ENCODE results near the gene PLA2R1.

DNA sequence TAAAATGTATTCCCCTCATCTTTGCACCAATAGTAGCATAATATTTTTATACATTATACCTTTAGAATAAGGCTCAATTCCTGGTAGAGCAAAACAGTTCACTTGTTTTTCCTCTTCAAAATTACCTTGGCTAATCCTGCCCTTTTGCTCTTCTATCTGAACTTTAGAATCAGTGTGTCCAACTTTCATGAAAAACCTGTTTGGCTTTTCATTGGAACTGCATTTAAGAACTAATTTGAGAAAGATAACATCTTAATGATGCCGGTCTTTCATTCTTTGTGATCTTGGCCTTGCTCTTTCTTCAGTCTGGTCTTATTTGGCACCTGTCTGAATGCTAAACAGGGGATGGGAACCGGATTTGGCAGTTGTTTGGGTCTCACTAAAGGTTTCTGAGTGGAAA lies 151.5 kb downstream of the PLA2R1 start:
- TF ChIP-seq, protein P1, sequence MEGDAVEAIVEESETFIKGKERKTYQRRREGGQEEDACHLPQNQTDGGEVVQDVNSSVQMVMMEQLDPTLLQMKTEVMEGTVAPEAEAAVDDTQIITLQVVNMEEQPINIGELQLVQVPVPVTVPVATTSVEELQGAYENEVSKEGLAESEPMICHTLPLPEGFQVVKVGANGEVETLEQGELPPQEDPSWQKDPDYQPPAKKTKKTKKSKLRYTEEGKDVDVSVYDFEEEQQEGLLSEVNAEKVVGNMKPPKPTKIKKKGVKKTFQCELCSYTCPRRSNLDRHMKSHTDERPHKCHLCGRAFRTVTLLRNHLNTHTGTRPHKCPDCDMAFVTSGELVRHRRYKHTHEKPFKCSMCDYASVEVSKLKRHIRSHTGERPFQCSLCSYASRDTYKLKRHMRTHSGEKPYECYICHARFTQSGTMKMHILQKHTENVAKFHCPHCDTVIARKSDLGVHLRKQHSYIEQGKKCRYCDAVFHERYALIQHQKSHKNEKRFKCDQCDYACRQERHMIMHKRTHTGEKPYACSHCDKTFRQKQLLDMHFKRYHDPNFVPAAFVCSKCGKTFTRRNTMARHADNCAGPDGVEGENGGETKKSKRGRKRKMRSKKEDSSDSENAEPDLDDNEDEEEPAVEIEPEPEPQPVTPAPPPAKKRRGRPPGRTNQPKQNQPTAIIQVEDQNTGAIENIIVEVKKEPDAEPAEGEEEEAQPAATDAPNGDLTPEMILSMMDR (conservative IDR thresholded peaks at IDR 0.05; ENCODE audit: low read length) = no peak
- TF ChIP-seq EZH2phosphoT487 (IDR thresholded peaks at IDR 0.05; ENCODE audit: borderline replicate concordance) = no peak

All from Loucy (cell line).